HepG2 (cell line): ENCODE measurements around the gene HNF1B. TPM values are rescaled to one million over a fixed set of nuclear protein-coding genes. Genes with fewer than 3 reads are reported as not detected.

Source experiments
- DPF2 ChIP-seq: sonication (generic); formaldehyde crosslinking; IDR thresholded peaks from 2 replicates; pipeline ENCODE4 v1.4.0; 2020; ENCODE audit warnings: mild to moderate bottlenecking, low read depth, missing genetic modification reagents, borderline replicate concordance
- KLF12 ChIP-seq: sonication (generic); formaldehyde crosslinking; IDR thresholded peaks from 2 replicates; pipeline ENCODE4 v1.4.0; 2020; ENCODE audit warnings: missing genetic modification reagents, borderline replicate concordance
- PHF21A ChIP-seq: sonication (generic); formaldehyde crosslinking; IDR thresholded peaks from 2 replicates; pipeline ENCODE4 v1.5.0; 2020; ENCODE audit warnings: mild to moderate bottlenecking, missing genetic modification reagents
- TGIF2 ChIP-seq: IDR thresholded peaks from 2 replicates; pipeline ENCODE4 v1.6.1; 2016; ENCODE audit warnings: control low read depth, missing compliant biosample characterization
- ZBTB40 ChIP-seq, 2 experiments: fragments of 450-650 bp in 1 of 2; sonication (generic) in 1 of 2; formaldehyde crosslinking in 1 of 2; IDR thresholded peaks; 2 replicates each; pipeline versions ENCODE4 v1.6.1 to v1.8.0; 2016 to 2022; ENCODE audit warnings: antibody characterized with exemption in 1 of 2, mild to moderate bottlenecking in 1 of 2, missing genetic modification reagents in 1 of 2
- ZMYM2 ChIP-seq: sonication (generic); formaldehyde crosslinking; IDR thresholded peaks from 2 replicates; pipeline ENCODE4 v1.8.0; 2022; ENCODE audit warnings: mild to moderate bottlenecking, missing genetic modification reagents
- ZNF430 ChIP-seq: sonication (generic); formaldehyde crosslinking; IDR thresholded peaks from 2 replicates; pipeline ENCODE4 v1.9.0; 2021; ENCODE audit warnings: mild to moderate bottlenecking, missing genetic modification reagents
- ZNF572 ChIP-seq: sonication (generic); formaldehyde crosslinking; IDR thresholded peaks from 2 replicates; pipeline ENCODE4 v1.5.1; 2020; ENCODE audit warnings: mild to moderate bottlenecking, missing genetic modification reagents
- ZNF883 ChIP-seq: sonication (generic); formaldehyde crosslinking; IDR thresholded peaks from 2 replicates; pipeline ENCODE4 v1.5.1; 2020; ENCODE audit warnings: mild to moderate bottlenecking, missing genetic modification reagents; ENCODE audit errors: not compliant biosample characterization
- polyA plus RNA-seq, 8 experiments: library from polyadenylated mRNA; depleted of rRNA in 3 of 8; stranded (reverse) in 7 of 8; unstranded in 1 of 8; fragments of >200 nt; fragmentation: Illumina TruSeq in 4 of 8; extraction: Trizol in 4 of 8; gene quantifications; 2 replicates each; pipeline versions ENCODE4 v1.2.1 to v1.2.3, GENCODE V29; 2011 to 2016; ENCODE audit warnings: low read depth in 4 of 8, missing spikeins in 1 of 8, mixed read lengths in 1 of 8; ENCODE audit not compliant: insufficient read depth in 1 of 8
- total RNA-seq, 5 experiments: library from RNA; depleted of rRNA; stranded (reverse); fragments of >200 nt; fragmentation: Illumina TruSeq; extraction: Trizol; gene quantifications; 2 replicates each; pipeline ENCODE4 v1.2.3, GENCODE V29; 2016; ENCODE audit warnings: low read depth in 1 of 5

The HNF1B gene
- total and polyA plus RNA-seq, 2 of the 13 experiments (the other 11 are each of a cell fraction or from before 2014, with no cell fraction given) = 1.9 to 5.3 TPM

GRCh38 chr17:37637956-37638355 lies 106.9 kb downstream of the HNF1B start (continued):
- no peak for TF ChIP-seq ZNF430 (CRISPR knock-in tag)
- TF ChIP-seq KLF12 (CRISPR knock-in tag) = no peak
- TF ChIP-seq ZNF572 (CRISPR knock-in tag) = no peak
- TF ChIP-seq ZMYM2 (CRISPR knock-in tag) = no peak
- TF ChIP-seq PHF21A (CRISPR knock-in tag) = no peak
- no peak for TF ChIP-seq ZBTB40 (IDR thresholded peaks at IDR 0.05)
- TF ChIP-seq ZBTB40 (CRISPR knock-in tag; IDR thresholded peaks at IDR 0.05) = no peak
- TF ChIP-seq DPF2 (CRISPR knock-in tag) = no peak
- no peak for TF ChIP-seq TGIF2 (CRISPR knock-in tag)
- TF ChIP-seq ZNF883 (CRISPR knock-in tag) = no peak

Other genes starting within 250 kb of the HNF1B start
- gene SYNRG, start 135.6 kb downstream of the HNF1B start, total RNA-seq (2016; rRNA removed; fragmentation: Illumina TruSeq; extraction: Trizol) = 8.7 and 15.4 TPM in 2 replicates
- gene SYNRG, start 135.6 kb downstream of the HNF1B start, polyA plus RNA-seq (2011; rRNA removed) = 7.3 and 9.3 TPM in 2 replicates
- 36.1 and 41.4 TPM in 2 replicates for gene DDX52, start 101.6 kb downstream of the HNF1B start, total RNA-seq (2016; rRNA removed; fragmentation: Illumina TruSeq; extraction: Trizol)
- 6.8 and 8.9 TPM in 2 replicates for gene DDX52, start 101.6 kb downstream of the HNF1B start, polyA plus RNA-seq (2011; rRNA removed)
- not detected in 2 replicates for gene TBC1D3K, start 179.4 kb upstream of the HNF1B start, total RNA-seq (2016; rRNA removed; fragmentation: Illumina TruSeq; extraction: Trizol)
- gene TBC1D3K, start 179.4 kb upstream of the HNF1B start, polyA plus RNA-seq (2011; rRNA removed) = not detected in 2 replicates
- gene TBC1D3L, start 244.0 kb upstream of the HNF1B start, total RNA-seq (2016; rRNA removed; fragmentation: Illumina TruSeq; extraction: Trizol) = 0.56 and 2.6 TPM in 2 replicates
- 8.4 and 8.7 TPM in 2 replicates for gene TBC1D3L, start 244.0 kb upstream of the HNF1B start, polyA plus RNA-seq (2011; rRNA removed)